ENCODE data around the gene GDF15.

- TF ChIP-seq CTCF (conservative IDR thresholded peaks at IDR 0.05; ENCODE audit: low read length): no peak
- no peak for TF ChIP-seq EZH2phosphoT487 (IDR thresholded peaks at IDR 0.05; ENCODE audit: borderline replicate concordance)
Measured at GRCh38 chr19:18366021-18366435, 19.9 kb upstream of the GDF15 start.

Measured in Loucy (cell line).